CD4-positive, alpha-beta T cell treated with Interleukin-17A for 4 hours (primary cell): ENCODE results near the gene TMA7.
"Not testable (repeated sequence)": the region's sequence is repeated elsewhere in the genome, so short reads cannot be mapped to it uniquely, and the experiment has no call there.

ENCODE experiments used
- DNase-seq: peaks from one replicate; pipeline ENCODE4 v3.0.0-alpha.2; 2020; ENCODE audit warnings: mixed read lengths

TMA7 gene

GRCh38 chr3:48469046-48469915 lies 29.2 kb downstream of the TMA7 start:
- no peak for DNase-seq

DNA sequence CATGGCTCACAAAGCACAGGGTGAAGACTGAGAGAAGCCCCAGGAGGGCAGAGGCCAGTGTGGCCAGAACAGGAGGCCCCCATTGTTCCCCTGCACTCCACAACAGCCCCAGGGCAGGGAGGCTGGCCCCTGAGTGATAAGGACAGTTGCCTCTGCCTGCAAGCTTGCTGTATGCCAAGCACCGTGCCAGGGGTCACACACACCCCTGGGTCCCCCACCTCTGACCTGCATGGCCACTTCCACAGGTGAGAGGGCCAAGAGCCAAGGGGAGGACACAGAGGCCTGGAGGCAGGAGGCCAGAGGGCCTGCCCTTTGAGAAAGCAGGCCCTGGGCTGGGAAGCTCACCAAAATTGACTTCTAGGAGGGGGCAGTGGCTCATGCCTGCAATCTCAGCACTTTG lies 30.2 kb downstream of the TMA7 start:
- no peak for DNase-seq

DNA sequence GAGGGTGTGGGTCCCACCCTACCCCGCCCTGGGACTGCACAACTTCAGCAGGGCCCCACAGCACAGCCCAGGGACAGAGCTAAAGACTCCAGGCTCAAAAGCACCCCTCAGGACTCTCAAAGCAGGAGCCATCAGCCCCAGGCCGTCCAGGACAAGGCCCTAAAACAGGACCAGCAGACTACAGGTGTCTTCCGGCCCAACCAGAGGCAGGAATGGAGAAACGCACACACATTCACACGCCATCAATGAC lies 32.5 kb downstream of the TMA7 start:
- no peak for DNase-seq

- DNase-seq, result peak; percentile 96
Observed at GRCh38 chr3:48472923-48473616, 33.0 kb downstream of the TMA7 start.

DNA sequence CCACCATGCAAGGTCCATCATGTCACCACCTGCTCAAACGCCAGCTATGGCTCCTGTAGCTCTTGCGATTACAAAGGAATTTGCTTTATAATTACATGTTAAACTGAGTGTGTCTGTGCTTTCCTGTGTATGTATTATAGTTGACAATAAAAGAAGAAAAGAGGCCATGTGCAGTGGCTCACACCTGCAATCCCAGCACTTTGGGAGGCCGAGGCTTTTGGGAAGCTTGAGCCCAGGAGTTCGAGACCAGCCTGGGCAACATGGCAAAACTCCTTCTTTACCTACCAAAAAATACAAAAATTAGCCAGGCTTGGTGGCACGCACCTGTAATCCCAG lies 33.5 kb downstream of the TMA7 start:
- DNase-seq, result no peak

GRCh38 chr3:48474031-48474430 lies 34.0 kb downstream of the TMA7 start:
- DNase-seq, result not testable (repeated sequence)

- no peak for DNase-seq
Observed at GRCh38 chr3:48474619-48475018, 34.6 kb downstream of the TMA7 start.

GRCh38 chr3:48475188-48475587 lies 35.1 kb downstream of the TMA7 start:
- DNase-seq, result no peak

- no peak for DNase-seq
Observed at GRCh38 chr3:48476426-48477053, 36.5 kb downstream of the TMA7 start.

- no peak for DNase-seq
Observed at GRCh38 chr3:48477959-48478520, 38.0 kb downstream of the TMA7 start.

- DNase-seq, result peak; percentile 76
Observed at GRCh38 chr3:48478626-48479555, 38.8 kb downstream of the TMA7 start.

- not testable (repeated sequence) for DNase-seq
Observed at GRCh38 chr3:48480891-48481290, 40.8 kb downstream of the TMA7 start.

DNA sequence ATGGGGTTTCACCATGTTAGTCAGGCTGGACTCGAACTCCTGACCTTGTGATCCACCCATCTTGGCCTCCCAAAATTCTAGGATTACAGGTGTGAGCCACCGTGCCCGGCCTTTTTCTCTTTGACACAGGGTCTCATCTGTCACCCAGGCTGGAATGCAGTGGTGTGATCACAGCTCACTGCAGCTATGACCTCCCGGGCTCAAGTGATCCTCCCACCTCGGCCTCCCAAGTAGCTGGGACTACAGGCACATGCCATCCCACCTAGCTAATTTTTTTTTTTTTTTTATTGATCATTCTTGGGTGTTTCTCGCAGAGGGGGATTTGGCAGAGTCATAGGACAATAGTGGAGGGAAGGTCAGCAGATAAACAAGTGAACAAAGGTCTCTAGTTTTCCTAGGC lies 42.8 kb downstream of the TMA7 start:
- not testable (repeated sequence) for DNase-seq

- no peak for DNase-seq
Observed at GRCh38 chr3:48486952-48487351, 46.9 kb downstream of the TMA7 start.

- DNase-seq, result no peak
Observed at GRCh38 chr3:48492461-48493202, 52.6 kb downstream of the TMA7 start.

DNA sequence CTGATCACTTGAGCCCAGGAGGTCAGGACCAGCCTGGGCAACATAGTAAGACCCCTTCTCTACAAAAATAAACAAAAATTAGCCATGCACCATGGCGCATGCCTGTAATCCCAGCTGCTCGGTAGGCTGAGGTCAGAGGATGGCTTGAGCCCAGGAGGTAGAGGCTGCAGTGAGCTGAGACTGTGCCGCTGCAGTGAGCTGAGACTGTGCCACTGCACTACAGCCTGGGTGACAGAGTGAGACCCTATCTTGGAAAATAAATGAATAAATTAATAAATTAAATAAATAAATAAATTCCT lies 53.1 kb downstream of the TMA7 start:
- no peak for DNase-seq
